Gastroesophageal sphincter (tissue), 4 donors: ENCODE results near the gene SLC37A1. TPM values are rescaled to one million over a fixed set of nuclear protein-coding genes. Genes with fewer than 3 reads are reported as not detected.

Source experiments
- ATAC-seq: fragments of 150-250 bp; one replicate; pipeline ENCODE4 v1.9.1; 2016; ENCODE audit warnings: mild to moderate bottlenecking, moderate library complexity
- H3K27ac ChIP-seq, 4 donors: fragments of 200-600 bp; sonication (generic) in 3 of 4; 1 replicate in 3 of 4; 2 replicates in 1 of 4; pipeline ENCODE4 v1.5.1; 2016 to 2019
- H3K27me3 ChIP-seq: fragments of 200-600 bp; sonication (generic); one replicate; pipeline ENCODE4 v1.5.1; 2019
- H3K36me3 ChIP-seq, 2 donors: fragments of 200-600 bp; sonication (generic); one replicate each; pipeline ENCODE4 v1.5.1; 2019; ENCODE audit warnings: control low read depth in 1 of 2
- H3K4me1 ChIP-seq, 3 donors: fragments of 200-600 bp; sonication (generic); 1 replicate in 2 of 3; 2 replicates in 1 of 3; pipeline ENCODE4 v1.5.1; 2016 to 2019; ENCODE audit warnings: control low read depth in 2 of 3
- H3K4me3 ChIP-seq, 2 donors: fragments of 200-600 bp; sonication (generic); one replicate each; pipeline ENCODE4 v1.5.1; 2019; ENCODE audit warnings: mild to moderate bottlenecking in 1 of 2, moderate library complexity in 1 of 2
- H3K9me3 ChIP-seq, 3 donors: fragments of 200-600 bp; sonication (generic); one replicate each; pipeline ENCODE4 v1.5.1; 2017 to 2019; ENCODE audit warnings: control low read depth in 2 of 3
- EP300 ChIP-seq: sonication (generic); formaldehyde crosslinking; IDR thresholded peaks from one replicate; pipeline ENCODE4 v1.6.1; 2017; ENCODE audit warnings: antibody characterized with exemption, mild to moderate bottlenecking
- POLR2A ChIP-seq, 2 donors: fragments of 450-650 bp; IDR thresholded peaks; one replicate each; pipeline ENCODE4 v1.6.1; 2017; ENCODE audit warnings: antibody characterized with exemption in 2 of 2, mild to moderate bottlenecking in 2 of 2, moderate library complexity in 1 of 2
- POLR2AphosphoS5 ChIP-seq: sonication (generic); formaldehyde crosslinking; IDR thresholded peaks from one replicate; pipeline ENCODE4 v1.6.1; 2017; ENCODE audit warnings: antibody characterized with exemption
- WGBS, 2 donors: methylation state at CpG; one replicate each; pipeline ENCODE4 v1.1.5; 2018; ENCODE audit warnings: low coverage in 1 of 2; 5-methylcytosine and 5-hydroxymethylcytosine counted together
- total RNA-seq, 4 donors: library from RNA; depleted of rRNA; stranded (reverse); fragments of >200 nt; gene quantifications; one replicate each; pipeline ENCODE4 v1.1.0, GENCODE V29; 2016
- TF ChIP-seq, protein P1 (sequence below), 4 experiments: fragments of 200-600 bp in 2 of 4; fragments of 450-650 bp in 2 of 4; sonication (generic) in 1 of 4; IDR thresholded peaks; one replicate each; pipeline ENCODE4 v1.5.1; 2017 to 2019; ENCODE audit warnings: antibody characterized with exemption in 4 of 4, mild to moderate bottlenecking in 2 of 4, moderate library complexity in 2 of 4

Gene SLC37A1
- total RNA-seq, 4 donors from 2014 or later, result 3.7 to 7.8 (median 4.3) TPM

DNA sequence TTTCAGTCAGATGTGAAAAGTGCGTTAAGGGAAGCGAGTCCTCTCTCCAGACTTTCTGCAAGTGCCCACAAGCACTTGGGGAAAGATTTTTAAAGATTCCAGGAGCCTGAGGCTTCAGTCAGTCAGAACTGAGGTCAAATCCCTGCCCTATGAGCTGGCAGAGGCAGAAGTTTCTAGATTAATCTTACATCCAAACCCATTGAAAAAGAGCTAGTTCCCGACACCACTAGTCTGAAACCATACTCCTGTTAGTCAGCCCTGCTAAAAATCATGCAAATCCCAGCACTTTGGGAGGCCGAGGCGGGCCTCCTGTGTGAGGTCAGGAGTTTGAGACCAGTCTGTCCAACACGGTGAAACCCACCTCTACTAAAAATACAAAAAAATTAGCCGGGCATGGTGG lies 38.6 kb upstream of the SLC37A1 start:
- WGBS, 2 donors, result 78% methylated on average over 6 of the region's 7 CpGs; no CpG with 5 or more reads in 1 of the 2 donors
- no peak overlapping the region for H3K4me3 ChIP-seq
- no peaks in the 10 kb centered on the region for H3K36me3 ChIP-seq
- H3K9me3 ChIP-seq, result no peaks in the 10 kb centered on the region
- H3K27ac ChIP-seq, result no peak overlapping the region
- no peak for ATAC-seq
- no peaks in the 10 kb centered on the region for H3K4me1 ChIP-seq
- TF ChIP-seq EP300 (no peak), POLR2A (IDR thresholded peaks at IDR 0.05) (no peak), POLR2AphosphoS5 (no peak)
- TF ChIP-seq, protein P1, sequence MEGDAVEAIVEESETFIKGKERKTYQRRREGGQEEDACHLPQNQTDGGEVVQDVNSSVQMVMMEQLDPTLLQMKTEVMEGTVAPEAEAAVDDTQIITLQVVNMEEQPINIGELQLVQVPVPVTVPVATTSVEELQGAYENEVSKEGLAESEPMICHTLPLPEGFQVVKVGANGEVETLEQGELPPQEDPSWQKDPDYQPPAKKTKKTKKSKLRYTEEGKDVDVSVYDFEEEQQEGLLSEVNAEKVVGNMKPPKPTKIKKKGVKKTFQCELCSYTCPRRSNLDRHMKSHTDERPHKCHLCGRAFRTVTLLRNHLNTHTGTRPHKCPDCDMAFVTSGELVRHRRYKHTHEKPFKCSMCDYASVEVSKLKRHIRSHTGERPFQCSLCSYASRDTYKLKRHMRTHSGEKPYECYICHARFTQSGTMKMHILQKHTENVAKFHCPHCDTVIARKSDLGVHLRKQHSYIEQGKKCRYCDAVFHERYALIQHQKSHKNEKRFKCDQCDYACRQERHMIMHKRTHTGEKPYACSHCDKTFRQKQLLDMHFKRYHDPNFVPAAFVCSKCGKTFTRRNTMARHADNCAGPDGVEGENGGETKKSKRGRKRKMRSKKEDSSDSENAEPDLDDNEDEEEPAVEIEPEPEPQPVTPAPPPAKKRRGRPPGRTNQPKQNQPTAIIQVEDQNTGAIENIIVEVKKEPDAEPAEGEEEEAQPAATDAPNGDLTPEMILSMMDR (IDR thresholded peaks at IDR 0.05), result no peak
- peaks cover 27% of the 10 kb centered on the region for H3K27me3 ChIP-seq

DNA sequence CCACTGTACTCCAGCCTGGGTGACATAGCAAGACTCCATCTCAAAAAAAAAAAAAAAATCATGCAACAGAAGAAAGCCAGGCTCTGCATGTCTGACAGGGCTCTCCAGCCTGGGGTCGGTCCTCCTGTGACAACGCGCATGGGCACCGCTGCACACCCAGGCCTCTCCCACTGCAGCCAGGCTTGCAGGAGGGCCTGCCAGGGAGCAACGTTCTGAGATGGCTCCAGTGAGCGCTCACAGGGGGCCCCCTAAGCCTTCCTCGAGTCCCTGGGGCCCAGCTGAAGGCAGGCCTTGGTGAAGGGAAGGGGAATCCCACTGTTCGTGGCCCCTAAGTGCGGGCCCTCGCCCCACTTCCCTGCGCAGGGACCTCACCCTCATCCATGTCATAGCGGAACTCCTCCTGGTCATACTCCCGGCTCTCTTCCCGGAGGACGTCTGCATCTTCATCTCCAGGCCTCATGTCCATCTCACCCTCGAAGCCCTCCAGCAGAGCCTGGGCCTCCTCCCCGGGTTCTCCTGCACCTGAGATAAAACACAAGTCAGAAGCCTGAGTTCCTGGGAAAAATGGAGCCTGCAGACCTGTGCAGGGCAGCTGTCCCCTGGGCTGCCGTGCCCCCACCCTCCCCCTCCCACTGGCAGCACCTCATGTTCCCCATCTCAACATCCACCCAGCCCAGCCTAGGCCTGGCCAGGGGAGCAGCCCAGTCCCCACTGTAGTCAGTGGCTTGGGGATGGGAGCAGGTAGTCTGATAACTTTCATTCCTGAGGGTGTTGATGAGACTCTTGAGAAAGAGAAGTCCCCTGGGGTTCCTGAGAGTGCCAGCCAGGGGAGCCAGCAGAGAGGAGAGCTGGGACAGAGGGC lies 37.9 kb upstream of the SLC37A1 start:
- 84% methylated on average over 4 to 13 of the region's 18 CpGs for WGBS, 2 donors
- no peak overlapping the region for H3K27ac ChIP-seq
- no peaks in the 10 kb centered on the region for H3K36me3 ChIP-seq
- no peaks in the 10 kb centered on the region for H3K4me1 ChIP-seq
- TF ChIP-seq, protein P1 (IDR thresholded peaks at IDR 0.05), result no peak
- TF ChIP-seq EP300 (no peak), POLR2AphosphoS5 (no peak), POLR2A (IDR thresholded peaks at IDR 0.05) (no peak)
- H3K27me3 ChIP-seq, result peaks cover 27% of the 10 kb centered on the region
- H3K9me3 ChIP-seq, result no peaks in the 10 kb centered on the region
- H3K4me3 ChIP-seq, result no peak overlapping the region
- no peak for ATAC-seq

DNA sequence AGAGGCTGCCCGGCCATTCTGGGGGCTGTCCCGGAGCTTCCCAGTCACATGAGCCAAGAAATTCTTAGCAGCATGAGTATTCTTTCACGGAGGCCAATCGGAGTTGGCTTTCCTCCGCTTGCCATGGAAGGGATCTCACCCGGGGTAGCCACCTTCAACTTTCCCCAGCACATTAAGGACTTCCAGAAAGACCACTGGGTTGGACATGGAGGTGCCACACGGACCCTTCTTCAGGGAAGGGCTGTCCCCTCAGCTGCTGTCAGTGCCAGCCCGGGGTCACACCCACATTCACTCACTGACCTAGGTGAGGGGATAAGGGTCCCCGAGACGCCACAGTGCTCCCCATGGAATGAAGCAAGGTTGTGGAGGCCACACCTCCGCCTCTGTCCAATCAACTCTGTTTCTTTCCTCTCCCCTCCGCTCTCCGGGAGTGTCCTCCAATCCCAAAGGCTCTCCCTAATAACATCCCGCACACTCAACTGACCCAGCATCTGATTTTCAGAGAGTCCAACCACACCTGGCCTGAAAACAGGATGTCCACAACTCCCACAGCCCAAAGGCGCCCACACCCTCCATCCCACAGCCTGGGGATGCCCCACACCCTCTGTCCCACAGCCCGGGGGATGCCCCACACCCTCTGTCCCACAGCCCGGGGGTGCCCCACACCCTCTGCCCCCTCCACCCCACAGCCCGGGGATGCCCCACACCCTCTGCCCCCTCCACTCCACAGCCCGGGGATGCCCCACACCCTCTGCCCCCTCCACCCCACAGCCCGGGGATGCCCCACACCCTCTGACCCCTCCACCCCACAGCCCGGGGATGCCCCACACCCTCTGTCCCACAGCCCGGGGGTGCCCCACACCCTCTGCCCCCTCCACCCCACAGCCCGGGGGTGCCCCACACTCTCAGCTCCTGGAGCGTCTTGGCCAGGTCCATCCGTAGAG lies 37.0 kb upstream of the SLC37A1 start:
- no peaks in the 10 kb centered on the region for H3K36me3 ChIP-seq
- no peak for TF ChIP-seq POLR2AphosphoS5
- H3K27ac ChIP-seq, result no peak overlapping the region
- 81 to 90% methylated on average over 2 to 5 of the region's 25 CpGs for WGBS, 2 donors
- no peaks in the 10 kb centered on the region for H3K4me1 ChIP-seq
- H3K27me3 ChIP-seq, result peaks cover 27% of the 10 kb centered on the region
- no peak for ATAC-seq
- no peaks in the 10 kb centered on the region for H3K9me3 ChIP-seq
- no peak overlapping the region for H3K4me3 ChIP-seq

DNA sequence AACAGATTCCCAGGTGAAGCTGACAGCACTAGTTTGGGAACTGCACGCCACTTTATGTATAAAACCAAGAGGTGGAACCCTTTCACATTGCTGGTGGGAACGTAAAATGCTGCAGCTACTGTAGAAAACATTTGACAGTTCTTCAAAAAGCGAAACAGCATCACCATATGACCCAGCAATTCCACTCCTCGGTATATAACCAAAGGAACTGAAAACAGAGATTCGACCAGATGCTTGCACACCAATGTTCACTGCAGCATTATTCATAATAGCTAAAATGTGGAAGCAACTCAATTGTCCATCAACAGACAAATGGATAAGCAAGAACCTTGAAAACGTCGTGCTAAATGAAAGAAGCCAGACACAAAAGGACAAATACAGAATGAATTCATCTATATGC lies 35.1 kb upstream of the SLC37A1 start:
- Histone ChIP-seq H3K27me3 (peaks cover 23% of the 10 kb centered on the region), H3K4me1 (no peaks in the 10 kb centered on the region), H3K4me3 (no peak overlapping the region), H3K9me3 (no peaks in the 10 kb centered on the region), H3K27ac (no peak overlapping the region), H3K36me3 (no peaks in the 10 kb centered on the region)
- WGBS, 2 donors, result 55 to 58% methylated on average over 2 to 7 of the region's 7 CpGs
- TF ChIP-seq, protein P1 (IDR thresholded peaks at IDR 0.05), result no peak
- TF ChIP-seq POLR2AphosphoS5 (no peak), POLR2A (IDR thresholded peaks at IDR 0.05) (no peak), EP300 (no peak)
- ATAC-seq, result no peak

DNA sequence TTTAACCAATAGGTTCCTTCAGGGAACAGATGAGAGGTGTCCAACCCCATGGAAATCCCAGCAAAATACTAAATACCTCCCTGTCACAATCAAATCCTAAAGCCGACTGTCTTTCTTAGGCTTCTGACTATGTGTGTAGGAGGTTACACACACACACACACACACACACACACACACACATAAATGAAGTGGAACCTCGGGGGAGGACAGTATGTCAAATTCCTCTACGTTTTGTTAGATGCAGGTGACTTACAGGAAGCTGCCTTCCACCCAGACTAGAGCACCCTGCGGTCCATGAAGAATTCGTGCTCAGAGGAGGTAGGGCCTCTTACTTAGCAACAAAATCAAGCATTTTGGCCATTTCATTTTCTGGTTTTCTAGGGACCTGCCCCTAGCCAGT lies 34.1 kb upstream of the SLC37A1 start:
- H3K4me3 ChIP-seq, result no peak overlapping the region
- H3K27ac ChIP-seq, result no peak overlapping the region
- WGBS, 2 donors, result 77% methylated on average over 3 of the region's 5 CpGs; no CpG with 5 or more reads in 1 of the 2 donors
- no peaks in the 10 kb centered on the region for H3K9me3 ChIP-seq
- no peaks in the 10 kb centered on the region for H3K36me3 ChIP-seq
- no peak for ATAC-seq
- TF ChIP-seq EP300 (no peak), POLR2AphosphoS5 (no peak)
- peaks cover 12% of the 10 kb centered on the region for H3K27me3 ChIP-seq
- H3K4me1 ChIP-seq, result no peaks in the 10 kb centered on the region
